Effector memory CD4-positive, alpha-beta T cell (primary cell): ENCODE results near the gene UBAC2.
"Not testable (repeated sequence)": the region's sequence is repeated elsewhere in the genome, so short reads cannot be mapped to it uniquely, and the experiment has no call there.

ENCODE experiments used
- DNase-seq, 3 donors: peaks; one replicate each; pipeline ENCODE4 v3.0.0-alpha.2; 2020
- H3K27ac ChIP-seq: 2 replicates; pipeline ENCODE4 v1.7.0; 2013; ENCODE audit warnings: mild to moderate bottlenecking, low read length, moderate library complexity; ENCODE audit not compliant: insufficient read depth, poor library complexity, severe bottlenecking
- H3K27me3 ChIP-seq: replicated peaks from 2 replicates; pipeline ENCODE4 v1.7.0; 2013; ENCODE audit warnings: mild to moderate bottlenecking, low read length; ENCODE audit not compliant: insufficient read depth, control insufficient read depth, poor library complexity, severe bottlenecking
- H3K36me3 ChIP-seq: 2 replicates; pipeline ENCODE4 v1.7.0; 2013; ENCODE audit warnings: mild to moderate bottlenecking, low read length, moderate library complexity; ENCODE audit not compliant: control insufficient read depth, insufficient read depth
- H3K4me1 ChIP-seq: 2 replicates; pipeline ENCODE4 v1.7.0; 2013; ENCODE audit warnings: low read length, mild to moderate bottlenecking; ENCODE audit not compliant: control insufficient read depth, insufficient read depth, poor library complexity, severe bottlenecking
- H3K4me3 ChIP-seq: 2 replicates; pipeline ENCODE4 v1.7.0; 2013; ENCODE audit warnings: low read length, low read depth, mild to moderate bottlenecking; ENCODE audit not compliant: insufficient read depth, poor library complexity, severe bottlenecking
- H3K9me3 ChIP-seq: 2 replicates; pipeline ENCODE4 v1.7.0; 2013; ENCODE audit warnings: mild to moderate bottlenecking, low read length, moderate library complexity; ENCODE audit not compliant: control insufficient read depth

UBAC2 gene

GRCh38 chr13:99389520-99390304 lies 189.1 kb downstream of the UBAC2 start:
- Histone ChIP-seq H3K9me3 (no peaks in the 10 kb centered on the region), H3K27ac (no peak overlapping the region), H3K36me3 (no peaks in the 10 kb centered on the region), H3K4me1 (peaks cover 39% of the 10 kb centered on the region), H3K27me3 (no peaks in the 10 kb centered on the region), H3K4me3 (no peak overlapping the region)
- DNase-seq, result no peak

GRCh38 chr13:99390601-99391000 lies 189.9 kb downstream of the UBAC2 start:
- H3K36me3 ChIP-seq, result no peaks in the 10 kb centered on the region
- no peaks in the 10 kb centered on the region for H3K9me3 ChIP-seq
- H3K4me1 ChIP-seq, result peaks cover 32% of the 10 kb centered on the region
- H3K4me3 ChIP-seq, result no peak overlapping the region
- DNase-seq, result no peak
- no peak overlapping the region for H3K27ac ChIP-seq
- H3K27me3 ChIP-seq, result no peaks in the 10 kb centered on the region

GRCh38 chr13:99391781-99392469 lies 191.3 kb downstream of the UBAC2 start:
- no peaks in the 10 kb centered on the region for H3K9me3 ChIP-seq
- H3K27ac ChIP-seq, result no peak overlapping the region
- H3K4me3 ChIP-seq, result no peak overlapping the region
- H3K36me3 ChIP-seq, result no peaks in the 10 kb centered on the region
- no peaks in the 10 kb centered on the region for H3K27me3 ChIP-seq
- peaks cover 20% of the 10 kb centered on the region for H3K4me1 ChIP-seq
- no peak for DNase-seq

GRCh38 chr13:99392470-99393135 lies 191.9 kb downstream of the UBAC2 start:
- peaks cover 13% of the 10 kb centered on the region for H3K4me1 ChIP-seq
- H3K4me3 ChIP-seq, result no peak overlapping the region
- DNase-seq, result no peak
- no peaks in the 10 kb centered on the region for H3K36me3 ChIP-seq
- H3K9me3 ChIP-seq, result no peaks in the 10 kb centered on the region
- H3K27me3 ChIP-seq, result no peaks in the 10 kb centered on the region
- no peak overlapping the region for H3K27ac ChIP-seq

GRCh38 chr13:99393391-99393790 lies 192.7 kb downstream of the UBAC2 start:
- H3K36me3 ChIP-seq, H3K4me3 ChIP-seq, H3K27ac ChIP-seq, H3K9me3 ChIP-seq, H3K27me3 ChIP-seq, DNase-seq, H3K4me1 ChIP-seq: not testable (repeated sequence)

- Histone ChIP-seq H3K4me3 (no peak overlapping the region), H3K27ac (no peak overlapping the region), H3K4me1 (peaks cover 4% of the 10 kb centered on the region), H3K27me3 (no peaks in the 10 kb centered on the region), H3K36me3 (no peaks in the 10 kb centered on the region), H3K9me3 (no peaks in the 10 kb centered on the region)
- no peak for DNase-seq
Measured at GRCh38 chr13:99393791-99394735, 193.4 kb downstream of the UBAC2 start.

- Histone ChIP-seq H3K27me3 (no peaks in the 10 kb centered on the region), H3K9me3 (no peaks in the 10 kb centered on the region), H3K27ac (no peak overlapping the region), H3K4me3 (no peak overlapping the region), H3K4me1 (peaks cover 4% of the 10 kb centered on the region), H3K36me3 (no peaks in the 10 kb centered on the region)
- no peak for DNase-seq
Measured at GRCh38 chr13:99395436-99395835, 194.8 kb downstream of the UBAC2 start.

GRCh38 chr13:99396446-99396845 lies 195.8 kb downstream of the UBAC2 start:
- Histone ChIP-seq H3K4me3 (no peak overlapping the region), H3K4me1 (peaks cover 4% of the 10 kb centered on the region), H3K36me3 (no peaks in the 10 kb centered on the region), H3K27me3 (no peaks in the 10 kb centered on the region), H3K27ac (no peak overlapping the region), H3K9me3 (no peaks in the 10 kb centered on the region)
- DNase-seq, result no peak

- no peak overlapping the region for H3K4me3 ChIP-seq
- H3K27me3 ChIP-seq, result no peaks in the 10 kb centered on the region
- H3K9me3 ChIP-seq, result no peaks in the 10 kb centered on the region
- H3K27ac ChIP-seq, result no peak overlapping the region
- peaks cover 4% of the 10 kb centered on the region for H3K4me1 ChIP-seq
- H3K36me3 ChIP-seq, result no peaks in the 10 kb centered on the region
- no peak for DNase-seq
Measured at GRCh38 chr13:99398071-99398470, 197.4 kb downstream of the UBAC2 start.
